HepG2 (cell line): ENCODE results near the gene ATP2C2. TPM values are rescaled to one million over a fixed set of nuclear protein-coding genes. Genes with fewer than 3 reads are reported as not detected.

Experiments
- ATAC-seq: fragments of 200-7000 bp; cut with Tn5 transposase; 3 replicates; pipeline ENCODE4 v1.9.1; 2020; ENCODE audit warnings: mild to moderate bottlenecking, moderate library complexity
- BruUV-seq: library from RNA; stranded (reverse); fragments of 400-500 nt; replicated peaks from 2 replicates; lab custom pipeline; 2021; lab: Mats Ljungman, UMichigan
- CTCF ChIA-PET: fragments of 300-600 bp; formaldehyde crosslinking; extraction: SDS; loops from one replicate; lab custom pipeline; 2021; ENCODE audit warnings: low total read pairs, inconsistent platforms, low intra/inter-chr PET ratio; lab: Yijun Ruan, JAX
- POLR2A ChIA-PET: fragments of 350-600 bp; sonication (Branson Sonifier 250); formaldehyde crosslinking; loops from one replicate; lab custom pipeline; 2020; ENCODE audit warnings: antibody characterized with exemption, inconsistent platforms; lab: Yijun Ruan, JAX
- DNase-seq: peaks from one replicate; pipeline ENCODE4 v3.0.0-alpha.2; 2015; ENCODE audit warnings: low spot score
- FAIRE-seq: peaks from 3 replicates; lab custom pipeline; 2011; peaks lifted over from hg19 to GRCh38; lab: Jason Lieb, UNC
- H2AFZ ChIP-seq: one replicate; pipeline ENCODE4 v1.6.1; 2011; ENCODE audit warnings: low read length, inconsistent platforms
- H3K27ac ChIP-seq: fragments of 300-600 bp; 3 replicates; pipeline ENCODE4 v1.8.0; 2011; ENCODE audit warnings: mixed run types, mild to moderate bottlenecking, mixed read lengths, low read length, inconsistent platforms; ENCODE audit not compliant: insufficient read depth; ENCODE audit errors: extremely low read length
- H3K27me3 ChIP-seq, 2 experiments: fragments of 200-600 bp in 1 of 2; 2 replicates in 1 of 2; 3 replicates in 1 of 2; pipeline versions ENCODE4 v1.6.0 to v1.8.0; 2011; ENCODE audit warnings: low read length in 2 of 2, mild to moderate bottlenecking in 2 of 2, moderate library complexity in 2 of 2, inconsistent platforms in 1 of 2; ENCODE audit not compliant: insufficient read depth in 2 of 2, control insufficient read depth in 1 of 2
- H3K36me3 ChIP-seq, 2 experiments: fragments of 200-600 bp in 1 of 2; replicated peaks in 1 of 2; 2 replicates in 1 of 2; 3 replicates in 1 of 2; pipeline versions ENCODE4 v1.5.1 to v1.8.0; 2011; ENCODE audit warnings: low read length in 2 of 2, inconsistent platforms in 1 of 2; ENCODE audit not compliant: insufficient read depth in 2 of 2, control insufficient read depth in 1 of 2
- H3K4me1 ChIP-seq: 2 replicates; pipeline ENCODE4 v1.5.1; 2012; ENCODE audit warnings: low read length, inconsistent platforms; ENCODE audit not compliant: insufficient read depth
- H3K4me2 ChIP-seq: 2 replicates; pipeline ENCODE4 v1.6.0; 2011; ENCODE audit warnings: low read depth, low read length, inconsistent platforms
- H3K4me3 ChIP-seq, 3 experiments: fragments of 200-600 bp in 1 of 3; sonication (generic), shearing (Covaris generic) in 1 of 3; replicated peaks in 1 of 3; 2 replicates each; pipeline ENCODE4 v1.5.1; 2011 to 2016; ENCODE audit warnings: low read length in 3 of 3, inconsistent platforms in 2 of 3, low read depth in 2 of 3, mild to moderate bottlenecking in 2 of 3, control low read depth in 1 of 3, mixed read lengths in 1 of 3; ENCODE audit not compliant: insufficient read depth in 1 of 3
- H3K79me2 ChIP-seq: one replicate; pipeline ENCODE4 v1.6.1; 2011; ENCODE audit warnings: low read length, inconsistent platforms; ENCODE audit not compliant: insufficient read depth
- H3K9ac ChIP-seq: 2 replicates; pipeline ENCODE4 v1.6.0; 2011; ENCODE audit warnings: mild to moderate bottlenecking, low read depth, low read length, inconsistent platforms; ENCODE audit not compliant: insufficient read depth
- H3K9me3 ChIP-seq: 2 replicates; pipeline ENCODE4 v1.5.1; 2012; ENCODE audit warnings: mild to moderate bottlenecking, low read length
- H4K20me1 ChIP-seq: 2 replicates; pipeline ENCODE4 v1.6.0; 2011; ENCODE audit warnings: inconsistent platforms, mild to moderate bottlenecking, low read length, moderate library complexity; ENCODE audit not compliant: insufficient read depth
- ARID2 ChIP-seq: sonication (generic); formaldehyde crosslinking; IDR thresholded peaks from 2 replicates; pipeline ENCODE4 v1.8.1; 2022; ENCODE audit warnings: mild to moderate bottlenecking, missing genetic modification reagents, borderline replicate concordance
- CENPT ChIP-seq: sonication (generic); formaldehyde crosslinking; IDR thresholded peaks from 2 replicates; pipeline ENCODE4 v1.8.0; 2022; ENCODE audit warnings: low read depth, mild to moderate bottlenecking, moderate library complexity, missing genetic modification reagents
- ELF4 ChIP-seq: sonication (generic); formaldehyde crosslinking; IDR thresholded peaks from 2 replicates; pipeline ENCODE4 v1.5.0; 2020; ENCODE audit warnings: missing genetic modification reagents, mild to moderate bottlenecking, moderate library complexity, borderline replicate concordance
- GABPB1 ChIP-seq: IDR thresholded peaks from 2 replicates; pipeline ENCODE4 v1.6.1; 2016; ENCODE audit warnings: mild to moderate bottlenecking, missing genetic modification reagents, moderate library complexity, missing compliant biosample characterization
- GTF3A ChIP-seq: sonication (generic); formaldehyde crosslinking; conservative IDR thresholded peaks from 2 replicates; pipeline ENCODE4 v1.4.0; 2020; ENCODE audit warnings: mild to moderate bottlenecking, missing genetic modification reagents
- HCFC1 ChIP-seq: fragments of 150-350 bp; IDR thresholded peaks from 2 replicates; pipeline ENCODE4 v1.6.1; 2014; ENCODE audit warnings: low read depth, low read length
- HOXA3 ChIP-seq: sonication (generic); formaldehyde crosslinking; IDR thresholded peaks from 2 replicates; pipeline ENCODE4 v1.5.0; 2020; ENCODE audit warnings: missing genetic modification reagents
- MED1 ChIP-seq: sonication (generic); formaldehyde crosslinking; IDR thresholded peaks from 2 replicates; pipeline ENCODE4 v1.4.0; 2020; ENCODE audit warnings: missing genetic modification reagents
- MEF2D ChIP-seq: sonication (generic); formaldehyde crosslinking; IDR thresholded peaks from 2 replicates; pipeline ENCODE4 v1.5.1; 2020; ENCODE audit warnings: mild to moderate bottlenecking, missing genetic modification reagents
- NFE2L2 ChIP-seq: fragments of 150-350 bp; IDR thresholded peaks from 2 replicates; pipeline ENCODE4 v1.6.1; 2014; ENCODE audit warnings: low read length
- PAX8 ChIP-seq: sonication (generic); formaldehyde crosslinking; IDR thresholded peaks from 2 replicates; pipeline ENCODE4 v1.8.0; 2022; ENCODE audit warnings: mild to moderate bottlenecking, missing genetic modification reagents, borderline replicate concordance
- PHF20 ChIP-seq: sonication (generic); formaldehyde crosslinking; IDR thresholded peaks from 2 replicates; pipeline ENCODE4 v1.5.0; 2020; ENCODE audit warnings: mild to moderate bottlenecking, missing genetic modification reagents
- RBFOX2 ChIP-seq: fragments of 200-400 bp; formaldehyde crosslinking; IDR thresholded peaks from 2 replicates; pipeline ENCODE4 v1.6.1; 2017; ENCODE audit warnings: low read depth, mild to moderate bottlenecking, low read length
- RNF2 ChIP-seq: fragments of 450-650 bp; conservative IDR thresholded peaks from 2 replicates; pipeline ENCODE4 v1.6.1; 2016; ENCODE audit warnings: low read depth
- SIX4 ChIP-seq: sonication (generic); formaldehyde crosslinking; IDR thresholded peaks from 2 replicates; pipeline ENCODE4 v1.4.0; 2020; ENCODE audit warnings: missing genetic modification reagents
- SOX6 ChIP-seq, 2 experiments: fragments of 450-650 bp in 1 of 2; sonication (generic) in 1 of 2; formaldehyde crosslinking in 1 of 2; IDR thresholded peaks; 2 replicates each; pipeline versions ENCODE4 v1.4.0 to v1.6.1; 2017 to 2020; ENCODE audit warnings: antibody characterized with exemption in 1 of 2, mild to moderate bottlenecking in 1 of 2, missing genetic modification reagents in 1 of 2
- ZNF207 ChIP-seq: fragments of 450-650 bp; IDR thresholded peaks from 2 replicates; pipeline ENCODE4 v1.6.1; 2016; ENCODE audit warnings: antibody characterized with exemption, borderline replicate concordance
- ZNF44 ChIP-seq: sonication (generic); formaldehyde crosslinking; IDR thresholded peaks from 2 replicates; pipeline ENCODE4 v1.5.1; 2020; ENCODE audit warnings: mild to moderate bottlenecking, missing genetic modification reagents
- ZNF782 ChIP-seq: sonication (generic); formaldehyde crosslinking; IDR thresholded peaks from 2 replicates; pipeline ENCODE4 v1.4.0; 2020; ENCODE audit warnings: missing genetic modification reagents, mild to moderate bottlenecking, borderline replicate concordance
- WGBS: methylation state at CpG from one replicate; pipeline ENCODE4 v1.1.6; 2017; ENCODE audit warnings: low lambda C conversion rate; 5-methylcytosine and 5-hydroxymethylcytosine counted together
- in situ Hi-C: cut with HindIII; loops from 2 replicates; pipeline ENCODE4 v1.10.0; 2017; ENCODE audit warnings: low pct_unique_long_range_greater_than_20kb; ENCODE audit not compliant: extremely low pct_ligation_motif_present
- intact Hi-C: fragments of 100-400 bp; cut with micrococcal nuclease; formaldehyde crosslinking; loops from one replicate; pipeline ENCODE4 v1.10.0; 2022; ENCODE audit not compliant: unreplicated experiment
- polyA plus RNA-seq, 8 experiments: library from polyadenylated mRNA; depleted of rRNA in 3 of 8; stranded (reverse) in 7 of 8; unstranded in 1 of 8; fragments of >200 nt; fragmentation: Illumina TruSeq in 4 of 8; extraction: Trizol in 4 of 8; gene quantifications; 2 replicates each; pipeline versions ENCODE4 v1.2.1 to v1.2.3, GENCODE V29; 2011 to 2016; ENCODE audit warnings: low read depth in 4 of 8, missing spikeins in 1 of 8, mixed read lengths in 1 of 8; ENCODE audit not compliant: insufficient read depth in 1 of 8
- total RNA-seq, 5 experiments: library from RNA; depleted of rRNA; stranded (reverse); fragments of >200 nt; fragmentation: Illumina TruSeq; extraction: Trizol; gene quantifications; 2 replicates each; pipeline ENCODE4 v1.2.3, GENCODE V29; 2016; ENCODE audit warnings: low read depth in 1 of 5

Gene ATP2C2
- total and polyA plus RNA-seq, 2 of the 13 experiments (the other 11 are each of a cell fraction or from before 2014, with no cell fraction given), result 0.07 TPM; not detected in 1

DNA sequence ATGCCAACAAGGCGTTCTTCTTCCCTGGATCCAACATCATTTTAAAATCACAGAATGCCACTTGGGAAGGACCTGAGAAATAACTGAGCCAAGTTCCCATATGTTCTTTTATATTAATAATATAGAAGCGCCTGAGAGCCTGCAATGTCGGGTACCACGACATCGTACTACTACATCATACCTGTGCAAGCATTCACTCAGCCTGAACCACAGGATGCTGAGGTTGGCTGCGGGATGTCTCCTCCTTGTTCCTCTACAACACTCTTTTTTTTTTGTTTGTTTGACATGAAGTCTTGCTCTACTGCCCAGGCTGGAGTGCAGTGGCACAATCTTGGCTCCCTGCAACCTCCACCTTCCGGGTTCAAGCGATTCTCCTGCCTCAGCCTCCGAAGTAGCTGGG, 2.1 kb upstream of the ATP2C2 start (continued):
- TF ChIP-seq SOX6 (IDR thresholded peaks at IDR 0.05) (no peak), SOX6 (CRISPR knock-in tag; IDR thresholded peaks at IDR 0.05) (no peak)

DNA sequence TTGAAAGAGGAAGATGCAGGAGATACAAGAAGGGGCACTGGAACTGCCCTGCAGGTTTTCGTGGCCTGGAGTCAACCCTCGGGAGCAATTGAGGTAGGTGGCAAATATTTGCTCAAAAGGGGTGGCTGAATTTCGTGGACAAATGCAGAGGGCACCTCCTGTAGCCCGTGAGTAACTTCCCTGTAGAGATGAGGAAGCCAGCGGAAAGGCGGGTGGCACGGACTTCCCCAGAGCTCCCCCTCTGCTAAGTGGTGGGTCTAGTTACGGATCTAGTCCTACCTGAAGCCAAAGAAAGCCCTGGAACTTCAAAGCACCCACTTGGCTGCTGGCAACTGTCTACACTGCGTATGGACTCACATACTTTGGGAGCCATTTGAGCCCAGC, 1.0 kb upstream of the ATP2C2 start:
- Histone ChIP-seq H2AFZ (no peak overlapping the region), H3K27me3 (peaks cover 0 to 43% of the 10 kb centered on the region in 2 experiments; a peak in 4 of 5 replicates), H3K4me3 (no peak overlapping the region), H3K4me1 (peaks cover 17% of the 10 kb centered on the region), H3K36me3 (no peaks in the 10 kb centered on the region), H3K9ac (no peak overlapping the region), H3K9me3 (no peaks in the 10 kb centered on the region), H3K27ac (no peak overlapping the region), H4K20me1 (no peaks in the 10 kb centered on the region), H3K79me2 (no peaks in the 10 kb centered on the region), H3K4me2 (no peak overlapping the region)
- in situ Hi-C loops, result no loop called here
- CTCF ChIA-PET, result no interaction called here
- FAIRE-seq (no peak), DNase-seq (no peak), ATAC-seq (no peak)
- WGBS, result 7% methylated on average over 3 of the region's 9 CpGs
- POLR2A ChIA-PET, result no interaction called here
- intact Hi-C loops, result no loop called here
- TF ChIP-seq ELF4 (CRISPR knock-in tag) (no peak), SIX4 (no peak), GABPB1 (CRISPR knock-in tag) (no peak), PAX8 (CRISPR knock-in tag) (no peak), ARID2 (no peak), ZNF207 (no peak), MED1 (CRISPR knock-in tag) (no peak), ZNF782 (CRISPR knock-in tag) (no peak), RBFOX2 (no peak), HCFC1 (no peak), HOXA3 (no peak), ZNF44 (no peak), RNF2 (no peak), NFE2L2 (no peak), CENPT (CRISPR knock-in tag) (no peak), PHF20 (CRISPR knock-in tag) (no peak), GTF3A (CRISPR knock-in tag) (no peak), MEF2D (CRISPR knock-in tag) (no peak)
- no TSS peak for BruUV-seq
